Peyer's patch (tissue), 4 donors: ENCODE measurements around the gene SHC4.

ENCODE experiments used
- CTCF ChIP-seq, 6 experiments: fragments of 450-650 bp in 4 of 6; fragments of 200-600 bp in 2 of 6; sonication (generic) in 1 of 6; IDR thresholded peaks; one replicate each; pipeline ENCODE4 v1.5.1; 2017 to 2019; ENCODE audit warnings: antibody characterized with exemption in 6 of 6, mild to moderate bottlenecking in 3 of 6, moderate library complexity in 1 of 6
- POLR2A ChIP-seq, 2 donors: fragments of 450-650 bp; IDR thresholded peaks; one replicate each; pipeline ENCODE4 v1.5.1; 2017; ENCODE audit warnings: antibody characterized with exemption in 2 of 2, mild to moderate bottlenecking in 2 of 2, moderate library complexity in 2 of 2

- TF ChIP-seq CTCF (IDR thresholded peaks at IDR 0.05): peak; percentile 61 to 90 (median 82)
- TF ChIP-seq POLR2A (IDR thresholded peaks at IDR 0.05): no peak
Measured at GRCh38 chr15:48975472-48976419, 12.0 kb upstream of the SHC4 start.
